NB4 (cell line): Measurements from ENCODE around the gene ATPAF2.

ENCODE experiments used
- MYC ChIP-seq: IDR thresholded peaks from 2 replicates; pipeline ENCODE4 v1.6.1; 2011; ENCODE audit warnings: low read depth, low read length
- POLR2A ChIP-seq: IDR thresholded peaks from 2 replicates; pipeline ENCODE4 v1.6.1; 2011; ENCODE audit warnings: mild to moderate bottlenecking; ENCODE audit not compliant: insufficient read length; ENCODE audit errors: extremely low read depth
- TF ChIP-seq, protein P1 (sequence below): IDR thresholded peaks from 2 replicates; pipeline ENCODE4 v1.6.1; 2011; ENCODE audit warnings: low read depth, low read length
- TF ChIP-seq, protein P2 (sequence below): IDR thresholded peaks from one replicate; pipeline ENCODE4 v1.5.1; 2012; ENCODE audit warnings: low read depth, low read length

DNA sequence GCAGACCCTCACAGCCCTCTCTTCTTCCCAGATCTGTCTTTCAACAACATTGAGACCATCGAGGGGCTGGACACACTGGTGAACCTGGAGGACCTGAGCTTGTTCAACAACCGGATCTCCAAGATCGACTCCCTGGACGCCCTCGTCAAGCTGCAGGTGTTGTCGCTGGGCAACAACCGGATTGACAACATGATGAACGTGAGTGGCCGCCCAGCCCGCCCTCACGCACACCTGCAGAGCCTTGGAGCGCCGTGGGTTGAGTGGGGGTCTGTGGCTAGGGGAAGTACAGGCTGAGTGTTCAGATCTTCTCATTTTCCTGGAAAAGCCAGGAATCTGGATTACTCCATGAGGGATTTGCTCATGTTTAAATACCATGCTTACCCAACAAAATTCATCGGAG is 51.1 kb downstream of the ATPAF2 start:
- TF ChIP-seq, protein P1, sequence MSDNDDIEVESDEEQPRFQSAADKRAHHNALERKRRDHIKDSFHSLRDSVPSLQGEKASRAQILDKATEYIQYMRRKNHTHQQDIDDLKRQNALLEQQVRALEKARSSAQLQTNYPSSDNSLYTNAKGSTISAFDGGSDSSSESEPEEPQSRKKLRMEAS, result no peak
- TF ChIP-seq, protein P2, sequence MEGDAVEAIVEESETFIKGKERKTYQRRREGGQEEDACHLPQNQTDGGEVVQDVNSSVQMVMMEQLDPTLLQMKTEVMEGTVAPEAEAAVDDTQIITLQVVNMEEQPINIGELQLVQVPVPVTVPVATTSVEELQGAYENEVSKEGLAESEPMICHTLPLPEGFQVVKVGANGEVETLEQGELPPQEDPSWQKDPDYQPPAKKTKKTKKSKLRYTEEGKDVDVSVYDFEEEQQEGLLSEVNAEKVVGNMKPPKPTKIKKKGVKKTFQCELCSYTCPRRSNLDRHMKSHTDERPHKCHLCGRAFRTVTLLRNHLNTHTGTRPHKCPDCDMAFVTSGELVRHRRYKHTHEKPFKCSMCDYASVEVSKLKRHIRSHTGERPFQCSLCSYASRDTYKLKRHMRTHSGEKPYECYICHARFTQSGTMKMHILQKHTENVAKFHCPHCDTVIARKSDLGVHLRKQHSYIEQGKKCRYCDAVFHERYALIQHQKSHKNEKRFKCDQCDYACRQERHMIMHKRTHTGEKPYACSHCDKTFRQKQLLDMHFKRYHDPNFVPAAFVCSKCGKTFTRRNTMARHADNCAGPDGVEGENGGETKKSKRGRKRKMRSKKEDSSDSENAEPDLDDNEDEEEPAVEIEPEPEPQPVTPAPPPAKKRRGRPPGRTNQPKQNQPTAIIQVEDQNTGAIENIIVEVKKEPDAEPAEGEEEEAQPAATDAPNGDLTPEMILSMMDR, result no peak
- TF ChIP-seq POLR2A (no peak), MYC (no peak)
